ENCODE measurements around the gene CCDC60.

CCDC60 gene

DNA sequence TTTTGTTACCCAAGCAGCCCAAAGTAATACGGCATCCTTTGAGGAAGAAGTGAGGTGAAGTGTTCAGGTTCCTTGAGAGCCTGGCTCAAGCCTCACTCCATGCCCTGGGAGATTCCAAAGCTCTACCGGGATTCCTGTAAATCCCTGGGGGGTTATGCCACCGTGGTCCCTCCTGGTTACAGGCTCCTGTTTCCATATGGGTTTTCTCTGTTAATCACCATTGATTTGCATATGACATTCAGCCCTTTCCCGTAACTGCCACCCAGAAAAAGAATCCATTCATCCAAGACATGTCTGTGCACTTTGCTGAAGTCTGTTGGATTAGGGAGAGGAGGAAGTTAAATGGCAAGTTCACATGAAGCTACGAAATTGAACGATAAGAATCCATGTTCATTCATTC, 27.9 kb upstream of the CCDC60 start:
- Histone ChIP-seq H3K27me3 (ENCODE audit: insufficient read depth, low read depth) (no peaks in the 10 kb centered on the region), H2AFZ (ENCODE audit: low read depth) (no peak overlapping the region), H3K9ac (no peak overlapping the region), H3K27ac (no peak overlapping the region), H4K20me1 (ENCODE audit: insufficient read depth) (no peaks in the 10 kb centered on the region), H3K4me3 (IDR thresholded peaks at IDR 0.05; ENCODE audit: insufficient read depth, low read depth, low read length) (no peak overlapping the region), H3K79me2 (ENCODE audit: insufficient read depth, low read depth) (no peaks in the 10 kb centered on the region), H3K4me2 (no peak overlapping the region), H3K36me3 (ENCODE audit: insufficient read depth) (no peaks in the 10 kb centered on the region), H3K4me1 (ENCODE audit: low read depth, poor library complexity, severe bottlenecking) (no peaks in the 10 kb centered on the region)
- TF ChIP-seq, protein P1, sequence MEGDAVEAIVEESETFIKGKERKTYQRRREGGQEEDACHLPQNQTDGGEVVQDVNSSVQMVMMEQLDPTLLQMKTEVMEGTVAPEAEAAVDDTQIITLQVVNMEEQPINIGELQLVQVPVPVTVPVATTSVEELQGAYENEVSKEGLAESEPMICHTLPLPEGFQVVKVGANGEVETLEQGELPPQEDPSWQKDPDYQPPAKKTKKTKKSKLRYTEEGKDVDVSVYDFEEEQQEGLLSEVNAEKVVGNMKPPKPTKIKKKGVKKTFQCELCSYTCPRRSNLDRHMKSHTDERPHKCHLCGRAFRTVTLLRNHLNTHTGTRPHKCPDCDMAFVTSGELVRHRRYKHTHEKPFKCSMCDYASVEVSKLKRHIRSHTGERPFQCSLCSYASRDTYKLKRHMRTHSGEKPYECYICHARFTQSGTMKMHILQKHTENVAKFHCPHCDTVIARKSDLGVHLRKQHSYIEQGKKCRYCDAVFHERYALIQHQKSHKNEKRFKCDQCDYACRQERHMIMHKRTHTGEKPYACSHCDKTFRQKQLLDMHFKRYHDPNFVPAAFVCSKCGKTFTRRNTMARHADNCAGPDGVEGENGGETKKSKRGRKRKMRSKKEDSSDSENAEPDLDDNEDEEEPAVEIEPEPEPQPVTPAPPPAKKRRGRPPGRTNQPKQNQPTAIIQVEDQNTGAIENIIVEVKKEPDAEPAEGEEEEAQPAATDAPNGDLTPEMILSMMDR (conservative IDR thresholded peaks at IDR 0.05; ENCODE audit: low read depth, low read length) = no peak

DNA sequence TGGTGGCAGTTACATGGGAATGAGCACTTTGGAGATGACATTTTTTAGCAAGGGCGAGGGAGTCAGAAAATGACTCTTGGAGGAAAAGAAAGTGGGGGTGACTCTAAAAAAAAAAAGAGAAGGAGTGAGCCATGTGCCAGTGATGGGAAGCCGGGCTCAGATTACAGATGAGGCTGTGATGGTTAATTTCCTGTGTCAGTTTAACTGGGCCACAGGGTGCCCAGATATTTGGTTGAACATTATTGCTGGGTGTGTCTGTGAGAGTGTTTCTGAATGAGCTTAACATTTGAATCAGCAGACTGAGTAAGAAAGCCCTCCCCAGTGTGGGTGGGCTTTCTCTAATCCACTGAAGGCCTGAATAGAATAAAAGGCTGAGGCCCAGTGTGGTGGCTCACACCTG, 26.8 kb upstream of the CCDC60 start:
- no peaks in the 10 kb centered on the region for H3K36me3 ChIP-seq (ENCODE audit: insufficient read depth)
- no peak overlapping the region for H3K4me2 ChIP-seq
- no peak overlapping the region for H3K9ac ChIP-seq
- H3K4me3 ChIP-seq (IDR thresholded peaks at IDR 0.05; ENCODE audit: insufficient read depth, low read depth, low read length) = no peak overlapping the region
- no peaks in the 10 kb centered on the region for H4K20me1 ChIP-seq (ENCODE audit: insufficient read depth)
- H3K4me1 ChIP-seq (ENCODE audit: low read depth, poor library complexity, severe bottlenecking) = no peaks in the 10 kb centered on the region
- no peak overlapping the region for H3K27ac ChIP-seq
- TF ChIP-seq, protein P1 (conservative IDR thresholded peaks at IDR 0.05; ENCODE audit: low read depth, low read length) = no peak
- no peak overlapping the region for H2AFZ ChIP-seq (ENCODE audit: low read depth)
- H3K79me2 ChIP-seq (ENCODE audit: insufficient read depth, low read depth) = no peaks in the 10 kb centered on the region
- no peaks in the 10 kb centered on the region for H3K27me3 ChIP-seq (ENCODE audit: insufficient read depth, low read depth)

DNA sequence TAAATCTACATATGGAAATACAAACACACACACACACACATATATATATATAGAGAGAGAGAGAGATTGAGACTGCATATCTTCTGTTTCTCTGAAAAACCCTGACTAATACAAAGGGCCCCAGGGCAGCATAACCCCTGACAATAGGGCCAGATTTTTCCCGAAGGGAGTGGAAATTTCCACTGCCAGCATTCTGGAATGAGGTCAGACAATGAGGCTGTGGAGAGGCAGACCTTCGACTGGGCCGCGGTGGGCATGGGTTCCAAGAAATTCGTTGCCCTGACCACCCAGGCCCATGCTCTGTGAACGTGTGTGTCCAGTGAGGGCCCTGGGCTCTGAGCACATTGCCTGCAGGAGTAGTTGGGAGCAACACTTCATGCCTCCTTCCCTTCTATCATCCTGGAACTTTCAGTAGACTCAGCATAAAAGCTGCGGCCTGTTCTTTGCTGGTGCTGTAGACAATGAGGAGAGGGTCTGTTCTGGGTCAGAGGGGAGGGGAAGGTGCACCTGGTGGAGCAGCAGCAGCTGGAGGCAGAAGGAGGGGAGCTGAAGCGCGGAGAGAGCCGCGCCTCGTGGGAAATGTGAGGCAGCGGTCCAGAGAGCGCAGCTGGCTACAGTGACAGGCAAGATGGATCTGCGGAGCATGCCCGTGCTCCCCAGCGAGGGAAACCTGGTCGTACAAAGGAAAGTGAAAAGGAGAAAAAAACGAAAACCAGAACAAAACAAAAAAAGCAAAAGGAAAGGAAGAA, 25.6 kb upstream of the CCDC60 start:
- no peaks in the 10 kb centered on the region for H4K20me1 ChIP-seq (ENCODE audit: insufficient read depth)
- no peaks in the 10 kb centered on the region for H3K79me2 ChIP-seq (ENCODE audit: insufficient read depth, low read depth)
- H3K27me3 ChIP-seq (ENCODE audit: insufficient read depth, low read depth) = no peaks in the 10 kb centered on the region
- TF ChIP-seq, protein P1 (conservative IDR thresholded peaks at IDR 0.05; ENCODE audit: low read depth, low read length) = no peak
- H3K4me2 ChIP-seq = no peak overlapping the region
- no peaks in the 10 kb centered on the region for H3K4me1 ChIP-seq (ENCODE audit: low read depth, poor library complexity, severe bottlenecking)
- H3K36me3 ChIP-seq (ENCODE audit: insufficient read depth) = no peaks in the 10 kb centered on the region
- no peak overlapping the region for H3K4me3 ChIP-seq (IDR thresholded peaks at IDR 0.05; ENCODE audit: insufficient read depth, low read depth, low read length)
- H2AFZ ChIP-seq (ENCODE audit: low read depth) = no peak overlapping the region
- no peak overlapping the region for H3K27ac ChIP-seq
- no peak overlapping the region for H3K9ac ChIP-seq

DNA sequence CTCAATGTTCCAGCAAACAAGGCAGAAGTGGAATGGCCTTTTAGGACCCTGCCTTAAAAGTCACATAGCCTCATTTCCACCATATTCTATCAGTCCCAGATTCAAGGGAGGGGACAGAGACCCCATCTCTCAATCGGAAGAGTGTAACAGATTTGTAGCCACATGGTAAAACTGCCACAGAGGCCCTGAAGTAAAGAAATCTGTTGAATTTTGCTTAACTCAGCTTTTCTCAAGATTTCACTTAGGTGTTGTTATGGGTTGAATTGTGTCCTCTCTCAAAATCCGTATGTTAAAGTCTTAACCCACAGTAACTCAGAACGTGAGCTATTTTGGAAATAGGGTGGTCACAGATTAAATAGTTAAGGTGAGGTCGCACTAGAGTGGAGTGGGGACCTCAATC, 22.7 kb upstream of the CCDC60 start:
- TF ChIP-seq, protein P1 (conservative IDR thresholded peaks at IDR 0.05; ENCODE audit: low read depth, low read length) = no peak
- Histone ChIP-seq H4K20me1 (ENCODE audit: insufficient read depth) (no peaks in the 10 kb centered on the region), H3K27ac (no peak overlapping the region), H3K9ac (no peak overlapping the region), H3K27me3 (ENCODE audit: insufficient read depth, low read depth) (no peaks in the 10 kb centered on the region), H3K79me2 (ENCODE audit: insufficient read depth, low read depth) (no peaks in the 10 kb centered on the region), H3K4me3 (IDR thresholded peaks at IDR 0.05; ENCODE audit: insufficient read depth, low read depth, low read length) (no peak overlapping the region), H3K4me2 (no peak overlapping the region), H3K36me3 (ENCODE audit: insufficient read depth) (no peaks in the 10 kb centered on the region), H3K4me1 (ENCODE audit: low read depth, poor library complexity, severe bottlenecking) (no peaks in the 10 kb centered on the region), H2AFZ (ENCODE audit: low read depth) (no peak overlapping the region)
